GM20000 (cell line): ENCODE results near the gene NUP93.

Experiments used
- DNase-seq: peaks from one replicate; pipeline ENCODE4 v3.0.0; 2012; ENCODE audit warnings: low spot score
- TF ChIP-seq, protein P1 (sequence below): IDR thresholded peaks from 2 replicates; pipeline ENCODE4 v1.5.1; 2012; ENCODE audit warnings: mild to moderate bottlenecking, control low read depth; ENCODE audit errors: extremely low read depth, missing control alignments

Gene NUP93

GRCh38 chr16:56824331-56824730 is 94.4 kb downstream of the NUP93 start:
- DNase-seq = no peak
- TF ChIP-seq, protein P1, sequence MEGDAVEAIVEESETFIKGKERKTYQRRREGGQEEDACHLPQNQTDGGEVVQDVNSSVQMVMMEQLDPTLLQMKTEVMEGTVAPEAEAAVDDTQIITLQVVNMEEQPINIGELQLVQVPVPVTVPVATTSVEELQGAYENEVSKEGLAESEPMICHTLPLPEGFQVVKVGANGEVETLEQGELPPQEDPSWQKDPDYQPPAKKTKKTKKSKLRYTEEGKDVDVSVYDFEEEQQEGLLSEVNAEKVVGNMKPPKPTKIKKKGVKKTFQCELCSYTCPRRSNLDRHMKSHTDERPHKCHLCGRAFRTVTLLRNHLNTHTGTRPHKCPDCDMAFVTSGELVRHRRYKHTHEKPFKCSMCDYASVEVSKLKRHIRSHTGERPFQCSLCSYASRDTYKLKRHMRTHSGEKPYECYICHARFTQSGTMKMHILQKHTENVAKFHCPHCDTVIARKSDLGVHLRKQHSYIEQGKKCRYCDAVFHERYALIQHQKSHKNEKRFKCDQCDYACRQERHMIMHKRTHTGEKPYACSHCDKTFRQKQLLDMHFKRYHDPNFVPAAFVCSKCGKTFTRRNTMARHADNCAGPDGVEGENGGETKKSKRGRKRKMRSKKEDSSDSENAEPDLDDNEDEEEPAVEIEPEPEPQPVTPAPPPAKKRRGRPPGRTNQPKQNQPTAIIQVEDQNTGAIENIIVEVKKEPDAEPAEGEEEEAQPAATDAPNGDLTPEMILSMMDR = no peak

DNA sequence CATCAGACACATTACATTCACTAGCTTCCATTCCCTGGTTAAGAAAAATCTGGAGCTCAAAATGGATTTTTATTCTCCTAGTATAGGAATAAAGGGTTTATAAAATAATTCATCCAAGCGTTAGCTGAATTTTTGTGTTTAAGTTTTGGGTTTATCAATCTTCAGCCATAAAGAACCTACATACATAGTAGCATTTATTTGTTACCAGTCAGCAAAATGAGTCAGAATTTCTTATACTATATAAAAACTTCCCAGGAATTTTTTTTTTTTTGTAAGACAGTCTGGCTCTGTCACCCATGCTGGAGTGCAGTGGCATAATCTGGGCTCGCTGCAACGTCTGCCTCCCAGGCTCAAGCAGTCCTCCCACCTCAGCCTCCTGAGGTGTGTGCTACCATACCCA is 94.9 kb downstream of the NUP93 start:
- TF ChIP-seq, protein P1 = no peak
- no peak for DNase-seq

- no peak for DNase-seq
- TF ChIP-seq, protein P1 = no peak
These were observed 95.9 kb downstream of the NUP93 start for GRCh38 chr16:56825826-56826225.

- DNase-seq = no peak
- TF ChIP-seq, protein P1 = no peak
These were observed 98.7 kb downstream of the NUP93 start for GRCh38 chr16:56828647-56829046.

- TF ChIP-seq, protein P1 = no peak
- no peak for DNase-seq
These were observed 100.7 kb downstream of the NUP93 start for GRCh38 chr16:56830669-56831068.

DNA sequence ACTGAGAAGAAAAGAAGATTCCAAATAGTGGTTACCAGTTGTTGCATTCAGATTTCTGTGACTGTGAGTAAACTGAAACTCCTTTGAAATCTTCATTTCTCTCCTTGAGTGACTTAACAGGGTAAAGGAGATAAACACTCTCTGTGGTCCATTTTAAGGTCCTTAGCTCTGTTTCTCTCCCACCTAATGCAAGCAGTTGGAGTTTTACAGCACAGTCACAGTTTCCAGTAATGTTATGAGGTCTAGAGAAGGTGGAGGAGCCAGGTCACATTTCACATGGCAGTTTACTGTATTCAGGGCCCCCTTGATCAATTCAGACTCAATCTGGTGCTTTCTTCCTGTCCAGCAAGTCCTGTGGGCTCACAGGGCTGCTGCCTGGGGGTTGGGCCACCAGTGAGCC is 102.8 kb downstream of the NUP93 start:
- TF ChIP-seq, protein P1 = no peak
- no peak for DNase-seq

- no peak for DNase-seq
- TF ChIP-seq, protein P1 = no peak
These were observed 103.5 kb downstream of the NUP93 start for GRCh38 chr16:56833243-56833970.
